SW480 (cell line): ENCODE measurements around the gene P2RY2.
"Not testable (repeated sequence)": the region's sequence is repeated elsewhere in the genome, so short reads cannot be mapped to it uniquely, and the experiment has no call there.

Experiments used
- DNase-seq: peaks from one replicate; pipeline ENCODE4 v3.0.0-alpha.2; 2016; ENCODE audit warnings: low spot score

P2RY2 gene

GRCh38 chr11:73188301-73188700 lies 29.8 kb upstream of the P2RY2 start:
- no peak for DNase-seq

- no peak for DNase-seq
These were observed 28.8 kb upstream of the P2RY2 start for GRCh38 chr11:73189315-73189714.

GRCh38 chr11:73189723-73190556 lies 28.1 kb upstream of the P2RY2 start:
- DNase-seq, result no peak

DNA sequence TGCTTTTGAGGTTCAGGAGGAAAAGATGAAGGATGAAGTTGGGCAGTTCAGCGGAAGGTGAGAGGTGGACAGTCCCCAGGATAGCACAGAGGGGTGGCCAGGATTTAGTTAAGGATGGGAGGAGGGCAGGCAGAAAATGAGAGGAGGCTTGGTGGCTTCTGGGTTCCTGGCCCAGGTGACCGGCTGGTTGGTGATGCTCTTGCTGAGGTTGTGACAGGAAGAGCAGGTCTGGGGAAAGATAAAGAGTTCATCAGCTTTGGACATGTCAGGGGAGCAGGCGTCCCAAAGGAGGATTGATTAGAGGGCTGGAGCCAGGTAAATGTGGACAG lies 27.6 kb upstream of the P2RY2 start:
- DNase-seq, result no peak

DNA sequence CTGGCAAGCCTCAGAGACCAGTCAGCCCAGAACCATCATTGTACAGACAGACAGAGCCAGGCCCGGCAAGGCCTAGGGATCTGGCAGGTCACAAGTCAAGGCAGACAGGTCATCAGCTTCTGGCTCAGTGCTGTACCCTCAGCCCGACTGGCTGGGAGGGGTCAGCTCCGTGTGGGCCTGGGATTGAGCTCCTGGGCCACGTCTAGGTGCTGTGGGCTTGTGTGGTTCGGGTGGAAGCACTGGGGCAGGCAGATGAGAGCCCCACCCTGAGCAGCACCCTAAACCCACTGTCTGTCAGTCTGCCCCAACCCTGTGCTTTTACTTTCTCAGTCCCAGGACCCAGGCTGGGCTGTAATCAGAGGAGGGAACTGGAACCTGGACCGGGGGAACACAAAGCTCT lies 26.9 kb upstream of the P2RY2 start:
- DNase-seq, result no peak

DNA sequence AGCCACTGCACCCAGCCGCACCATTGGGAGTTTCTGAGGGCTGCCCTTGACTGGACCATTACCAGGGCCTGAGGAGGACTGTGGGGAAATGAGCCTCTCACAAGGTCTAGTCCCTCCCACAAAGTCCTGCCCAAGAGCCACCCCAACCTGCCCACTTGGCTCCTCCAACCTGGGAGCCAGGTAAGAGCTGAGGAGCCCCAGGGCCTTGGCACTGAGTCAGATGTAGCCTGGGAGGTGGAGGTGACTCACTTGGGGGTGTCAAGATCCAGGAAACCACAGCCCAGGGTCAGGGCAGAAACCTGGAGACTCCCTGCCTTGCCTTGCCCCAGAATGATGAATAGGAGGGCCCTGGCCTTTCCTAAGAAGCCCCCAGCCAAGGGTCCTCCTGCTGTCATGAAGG lies 25.8 kb upstream of the P2RY2 start:
- no peak for DNase-seq

- DNase-seq, result no peak
These were observed 24.6 kb upstream of the P2RY2 start for GRCh38 chr11:73193251-73194033.

- no peak for DNase-seq
These were observed 24.0 kb upstream of the P2RY2 start for GRCh38 chr11:73194034-73194507.

DNA sequence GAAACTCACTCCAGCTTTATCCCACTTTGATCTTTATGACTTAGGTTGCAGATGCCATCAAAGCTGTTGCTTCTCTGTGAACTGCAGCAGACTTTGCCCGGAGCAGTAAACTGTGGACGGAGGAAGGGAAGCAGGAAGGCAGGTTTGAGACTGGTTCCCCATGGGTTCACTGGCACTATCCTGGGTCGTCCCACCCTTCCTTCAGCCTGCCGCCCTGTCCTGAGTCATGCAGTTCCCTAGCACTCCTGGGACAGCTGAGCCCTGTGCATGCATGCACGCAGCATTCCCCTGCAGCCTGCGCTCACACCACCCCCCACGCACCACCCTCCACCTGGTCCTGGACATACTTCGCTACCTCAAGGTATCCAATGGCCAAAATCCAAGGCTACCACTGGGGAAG lies 23.5 kb upstream of the P2RY2 start:
- DNase-seq, result peak; percentile 40

- DNase-seq, result peak; percentile 86
These were observed 22.7 kb upstream of the P2RY2 start for GRCh38 chr11:73195191-73196007.

GRCh38 chr11:73196576-73196975 lies 21.5 kb upstream of the P2RY2 start:
- DNase-seq, result no peak

GRCh38 chr11:73197348-73197747 lies 20.7 kb upstream of the P2RY2 start:
- no peak for DNase-seq

DNA sequence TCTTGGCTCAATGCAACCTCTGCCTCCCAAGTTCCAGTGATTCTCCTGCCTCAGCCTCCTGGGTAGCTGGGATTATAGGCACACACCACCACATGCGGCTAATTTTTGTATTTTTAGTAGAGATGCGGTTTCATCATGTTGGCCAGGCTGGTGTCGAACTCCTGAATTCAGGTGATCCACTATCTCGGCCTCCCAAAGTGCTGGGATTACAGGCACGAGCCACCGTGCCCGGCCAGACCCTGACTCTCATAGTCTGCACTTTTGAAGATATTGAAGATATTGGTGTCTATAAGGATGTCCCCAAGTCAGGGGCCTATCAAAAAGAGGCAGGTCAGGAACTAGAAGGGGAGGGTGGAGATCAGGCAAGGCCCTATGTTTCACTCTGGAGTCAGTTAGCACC lies 20.3 kb upstream of the P2RY2 start:
- DNase-seq, result not testable (repeated sequence)

DNA sequence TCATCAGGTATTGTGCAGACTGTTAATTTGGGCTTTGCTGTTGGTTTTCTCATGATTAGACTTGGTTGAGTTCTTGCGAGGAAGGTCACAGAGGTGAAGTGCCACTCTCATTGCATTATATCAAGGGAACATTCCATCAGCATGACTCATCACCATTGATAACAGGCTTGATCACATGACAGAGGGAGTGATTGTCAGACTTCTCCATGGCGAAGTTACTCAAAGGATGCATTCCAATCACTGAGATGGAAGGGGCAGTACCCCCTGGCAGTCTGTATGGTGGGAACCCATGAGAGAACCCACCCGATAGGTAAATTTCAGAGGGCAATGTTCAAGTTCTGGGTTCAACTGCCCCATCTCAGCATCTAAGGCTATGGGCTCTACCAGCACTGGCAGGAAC lies 19.4 kb upstream of the P2RY2 start:
- DNase-seq, result peak; percentile 70

DNA sequence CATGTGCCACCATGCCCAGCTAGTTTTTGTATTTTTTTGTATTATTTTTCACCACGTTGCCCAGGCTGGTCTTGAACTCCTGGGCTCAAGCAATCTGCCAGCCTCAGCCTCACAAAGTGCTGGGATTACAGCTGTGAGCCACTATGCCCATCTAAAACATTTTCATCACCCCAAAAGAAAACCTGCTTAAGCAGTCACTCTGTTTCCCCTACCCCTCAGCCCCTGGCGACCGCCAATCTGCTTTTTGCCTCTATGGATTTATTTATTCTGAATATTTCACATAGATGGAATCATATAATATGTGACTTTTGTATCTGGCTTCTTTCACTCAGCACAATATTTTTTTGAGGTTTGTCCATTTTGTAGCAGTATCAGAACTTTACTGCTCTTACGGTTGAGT lies 18.6 kb upstream of the P2RY2 start:
- DNase-seq, result no peak

DNA sequence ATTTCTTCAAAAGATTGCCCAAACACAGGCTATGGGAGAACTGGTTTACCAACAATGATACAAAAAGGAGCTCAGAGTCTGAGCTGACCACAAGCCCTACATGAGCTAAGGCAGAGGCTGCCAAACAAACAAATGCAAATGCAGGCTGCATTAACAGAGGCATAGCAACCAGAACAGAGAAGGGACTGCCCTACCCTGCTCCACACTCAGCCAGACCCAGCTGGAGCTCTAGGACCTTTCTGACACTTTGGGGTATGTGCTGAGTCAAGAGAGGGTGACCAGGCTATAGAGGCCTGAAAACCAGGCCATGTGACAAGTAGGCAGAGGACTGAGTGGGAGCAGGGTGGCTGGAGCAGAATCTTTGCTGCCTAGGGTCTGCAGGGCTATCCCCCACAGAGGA lies 17.8 kb upstream of the P2RY2 start:
- no peak for DNase-seq

DNA sequence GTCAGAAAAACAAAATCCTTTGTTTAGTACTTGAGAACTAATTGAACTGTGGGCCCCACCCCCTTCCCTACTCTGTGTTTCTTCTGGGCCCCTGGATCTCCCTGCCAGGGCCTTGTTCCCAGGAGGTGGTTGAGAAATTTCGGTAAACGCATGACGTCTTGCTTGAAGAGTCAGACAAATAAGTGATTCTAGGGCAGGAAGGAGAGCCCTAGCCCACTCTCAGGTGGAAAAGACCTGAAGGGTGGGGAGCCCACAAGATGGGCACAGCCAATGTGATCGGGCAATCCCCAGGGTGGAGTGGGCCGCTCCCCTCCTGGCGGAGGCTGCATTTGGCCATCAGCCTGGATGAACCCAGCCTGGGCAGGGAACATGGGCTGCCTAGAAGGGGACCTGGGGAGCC lies 16.8 kb upstream of the P2RY2 start:
- no peak for DNase-seq

GRCh38 chr11:73201888-73202780 lies 15.9 kb upstream of the P2RY2 start:
- DNase-seq, result no peak

- DNase-seq, result no peak
These were observed 14.8 kb upstream of the P2RY2 start for GRCh38 chr11:73203322-73203721.

DNA sequence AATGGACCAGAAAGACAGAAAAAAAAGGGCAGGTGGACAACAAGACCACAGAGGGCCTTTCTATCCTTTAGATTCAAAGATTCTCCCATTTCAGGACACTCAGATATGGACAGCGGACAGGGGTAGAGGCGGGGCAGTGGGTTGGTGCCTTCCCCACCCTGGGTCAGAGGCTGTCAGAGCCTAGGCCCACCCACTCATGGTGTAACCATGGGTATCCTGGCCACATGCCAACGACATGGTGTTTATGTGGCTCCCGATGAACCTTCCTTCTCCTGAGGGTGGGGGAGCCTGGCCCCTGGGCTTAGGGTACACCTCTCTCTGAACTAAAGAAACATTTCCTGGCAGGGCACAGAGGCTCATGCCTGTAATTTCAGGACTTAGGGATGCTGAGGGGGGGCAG lies 14.3 kb upstream of the P2RY2 start:
- no peak for DNase-seq

DNA sequence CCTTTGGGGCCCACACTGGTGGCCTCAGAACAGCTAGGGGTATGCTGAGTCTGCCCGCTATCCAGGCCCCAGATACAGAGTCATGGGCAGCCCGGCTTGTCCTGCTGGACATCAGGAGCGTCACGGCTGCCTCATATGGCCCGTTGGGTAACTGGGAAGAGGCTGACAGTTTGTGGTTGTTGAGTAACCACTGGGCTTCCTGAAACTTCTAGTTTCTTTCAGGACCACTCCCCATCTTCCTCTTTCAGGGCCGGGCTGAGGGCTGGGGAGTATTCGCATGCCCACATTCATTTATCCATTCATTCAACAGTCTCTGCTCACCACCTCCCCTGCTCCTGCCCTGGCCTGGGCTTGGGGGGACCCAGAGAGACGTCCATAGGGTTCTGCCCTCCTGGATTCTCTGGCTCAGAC lies 13.4 kb upstream of the P2RY2 start:
- no peak for DNase-seq
